Right forelimb (tissue), 1 donor: Measurements from ENCODE around the gene TYK2.
"Not testable (repeated sequence)": the region's sequence is repeated elsewhere in the genome, so short reads cannot be mapped to it uniquely, and the experiment has no call there.

ENCODE experiments used
- DNase-seq: peaks from one replicate; pipeline ENCODE4 v3.0.0-alpha.2; 2018

Gene TYK2

GRCh38 chr19:10407096-10407495 is 26.7 kb upstream of the TYK2 start:
- DNase-seq: no peak

- DNase-seq: no peak
Measured at GRCh38 chr19:10406191-10406590, 25.8 kb upstream of the TYK2 start.

GRCh38 chr19:10404888-10405820 is 24.8 kb upstream of the TYK2 start:
- no peak for DNase-seq

GRCh38 chr19:10403137-10404021 is 23.0 kb upstream of the TYK2 start, which contains the start of gene CDC37:
TSS of gene CDC37 (minus strand) at chr19:10403542. CDS start at chr19:10403479, 63 bp downstream.
- DNase-seq: peak; percentile 99

- no peak for DNase-seq
Measured at GRCh38 chr19:10402441-10403038, 22.2 kb upstream of the TYK2 start.

- DNase-seq: no peak
Measured at GRCh38 chr19:10399878-10400277, 19.5 kb upstream of the TYK2 start.

- not testable (repeated sequence) for DNase-seq
Measured at GRCh38 chr19:10399340-10399739, 19.0 kb upstream of the TYK2 start.

GRCh38 chr19:10398819-10399218 is 18.4 kb upstream of the TYK2 start:
- no peak for DNase-seq

- no peak for DNase-seq
Measured at GRCh38 chr19:10395917-10396316, 15.5 kb upstream of the TYK2 start.

GRCh38 chr19:10395436-10395835 is 15.1 kb upstream of the TYK2 start:
- DNase-seq: no peak

GRCh38 chr19:10395003-10395402 is 14.6 kb upstream of the TYK2 start:
- DNase-seq: no peak

- no peak for DNase-seq
Measured at GRCh38 chr19:10393137-10393536, 12.8 kb upstream of the TYK2 start.

GRCh38 chr19:10392120-10392519 is 11.7 kb upstream of the TYK2 start:
- DNase-seq: no peak

- peak; percentile 61 for DNase-seq
Measured at GRCh38 chr19:10390652-10391286, 10.4 kb upstream of the TYK2 start.

GRCh38 chr19:10389863-10390262 is 9.5 kb upstream of the TYK2 start:
- DNase-seq: no peak

GRCh38 chr19:10388957-10389356 is 8.6 kb upstream of the TYK2 start:
- DNase-seq: peak; percentile 93

GRCh38 chr19:10384580-10384979 is 4.2 kb upstream of the TYK2 start:
- no peak for DNase-seq

- DNase-seq: not testable (repeated sequence)
Measured at GRCh38 chr19:10383223-10383499, 2.8 kb upstream of the TYK2 start.

- no peak for DNase-seq
Measured at GRCh38 chr19:10379880-10380312, 476 bp downstream of the TYK2 start.

- no peak for DNase-seq
Measured at GRCh38 chr19:10378124-10378523, 2.2 kb downstream of the TYK2 start.

GRCh38 chr19:10377140-10377640 is 3.2 kb downstream of the TYK2 start:
- not testable (repeated sequence) for DNase-seq

GRCh38 chr19:10374931-10375330 is 5.4 kb downstream of the TYK2 start:
- DNase-seq: no peak

GRCh38 chr19:10372690-10373089 is 7.7 kb downstream of the TYK2 start:
- DNase-seq: no peak
